GM12872 (cell line): ENCODE measurements around the gene CYP1A2.

Source experiments
- TF ChIP-seq, protein P1 (sequence below): IDR thresholded peaks from 3 replicates; pipeline ENCODE4 v1.5.1; 2011; ENCODE audit warnings: low read depth, mild to moderate bottlenecking, low read length, moderate library complexity; ENCODE audit not compliant: insufficient read depth

CYP1A2 gene

GRCh38 chr15:74801311-74801997, 52.8 kb downstream of the CYP1A2 start:
- TF ChIP-seq, protein P1, sequence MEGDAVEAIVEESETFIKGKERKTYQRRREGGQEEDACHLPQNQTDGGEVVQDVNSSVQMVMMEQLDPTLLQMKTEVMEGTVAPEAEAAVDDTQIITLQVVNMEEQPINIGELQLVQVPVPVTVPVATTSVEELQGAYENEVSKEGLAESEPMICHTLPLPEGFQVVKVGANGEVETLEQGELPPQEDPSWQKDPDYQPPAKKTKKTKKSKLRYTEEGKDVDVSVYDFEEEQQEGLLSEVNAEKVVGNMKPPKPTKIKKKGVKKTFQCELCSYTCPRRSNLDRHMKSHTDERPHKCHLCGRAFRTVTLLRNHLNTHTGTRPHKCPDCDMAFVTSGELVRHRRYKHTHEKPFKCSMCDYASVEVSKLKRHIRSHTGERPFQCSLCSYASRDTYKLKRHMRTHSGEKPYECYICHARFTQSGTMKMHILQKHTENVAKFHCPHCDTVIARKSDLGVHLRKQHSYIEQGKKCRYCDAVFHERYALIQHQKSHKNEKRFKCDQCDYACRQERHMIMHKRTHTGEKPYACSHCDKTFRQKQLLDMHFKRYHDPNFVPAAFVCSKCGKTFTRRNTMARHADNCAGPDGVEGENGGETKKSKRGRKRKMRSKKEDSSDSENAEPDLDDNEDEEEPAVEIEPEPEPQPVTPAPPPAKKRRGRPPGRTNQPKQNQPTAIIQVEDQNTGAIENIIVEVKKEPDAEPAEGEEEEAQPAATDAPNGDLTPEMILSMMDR, result no peak

GRCh38 chr15:74802290-74802689, 53.6 kb downstream of the CYP1A2 start:
- TF ChIP-seq, protein P1, result no peak

- TF ChIP-seq, protein P1, result no peak
Observed at GRCh38 chr15:74802862-74803447, 54.3 kb downstream of the CYP1A2 start.

DNA sequence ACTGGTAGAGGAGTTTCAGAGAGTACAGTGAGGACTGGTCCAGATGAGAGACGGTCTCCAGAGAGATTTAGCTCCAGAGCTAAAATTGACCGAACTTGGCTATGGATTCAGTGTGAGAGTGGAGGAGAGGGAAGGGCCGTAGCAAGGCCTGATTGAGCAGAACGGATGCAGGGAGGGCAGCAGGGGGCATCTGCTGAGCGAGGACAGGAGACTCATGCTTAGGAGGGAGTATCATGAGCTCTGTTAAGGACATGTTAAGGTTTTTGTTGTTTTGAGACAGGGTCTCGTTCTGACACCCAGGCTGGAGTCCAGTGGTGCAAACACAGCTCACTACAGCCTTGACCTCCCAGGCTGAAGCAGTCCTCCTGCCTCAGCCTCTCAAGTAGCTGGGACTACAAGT, 56.3 kb downstream of the CYP1A2 start:
- TF ChIP-seq, protein P1, result no peak
